ENCODE measurements around the gene FOXP1. TPM values are rescaled to one million over a fixed set of nuclear protein-coding genes. Genes with fewer than 3 reads are reported as not detected.

Gene FOXP1
- total RNA-seq, 1 donor from 2014 or later: 113 TPM

DNA sequence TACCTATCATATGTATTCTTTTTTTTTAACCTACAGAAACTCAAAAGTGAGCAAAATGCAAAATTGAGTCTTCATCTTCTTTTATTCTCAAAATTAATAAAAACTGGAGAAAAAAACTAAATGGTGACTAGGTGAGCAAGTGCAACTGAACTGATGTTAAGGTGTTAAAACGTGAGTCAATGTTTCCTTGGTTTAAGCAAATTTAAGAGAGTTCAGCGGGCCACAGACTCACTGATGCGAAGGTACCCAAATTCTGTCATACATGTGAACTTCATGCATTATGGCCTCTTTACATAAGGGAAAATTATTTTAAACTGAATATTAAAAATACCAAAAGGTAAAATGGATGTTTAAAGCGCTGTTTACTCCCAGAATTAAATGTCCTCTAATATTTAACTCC, 206.6 kb downstream of the FOXP1 start:
- Mint-ChIP-seq H3K9me3 (no peaks in the 10 kb centered on the region), H3K27me3 (no peaks in the 10 kb centered on the region), H3K36me3 (peaks cover 7% of the 10 kb centered on the region), H3K4me1 (ENCODE audit: unreplicated experiment) (peaks cover 41% of the 10 kb centered on the region), H3K27ac (no peak overlapping the region), H3K4me3 (no peak overlapping the region)
- no peak for DNase-seq (ENCODE audit: extremely low spot score, unreplicated experiment)
- TF ChIP-seq, protein P1, sequence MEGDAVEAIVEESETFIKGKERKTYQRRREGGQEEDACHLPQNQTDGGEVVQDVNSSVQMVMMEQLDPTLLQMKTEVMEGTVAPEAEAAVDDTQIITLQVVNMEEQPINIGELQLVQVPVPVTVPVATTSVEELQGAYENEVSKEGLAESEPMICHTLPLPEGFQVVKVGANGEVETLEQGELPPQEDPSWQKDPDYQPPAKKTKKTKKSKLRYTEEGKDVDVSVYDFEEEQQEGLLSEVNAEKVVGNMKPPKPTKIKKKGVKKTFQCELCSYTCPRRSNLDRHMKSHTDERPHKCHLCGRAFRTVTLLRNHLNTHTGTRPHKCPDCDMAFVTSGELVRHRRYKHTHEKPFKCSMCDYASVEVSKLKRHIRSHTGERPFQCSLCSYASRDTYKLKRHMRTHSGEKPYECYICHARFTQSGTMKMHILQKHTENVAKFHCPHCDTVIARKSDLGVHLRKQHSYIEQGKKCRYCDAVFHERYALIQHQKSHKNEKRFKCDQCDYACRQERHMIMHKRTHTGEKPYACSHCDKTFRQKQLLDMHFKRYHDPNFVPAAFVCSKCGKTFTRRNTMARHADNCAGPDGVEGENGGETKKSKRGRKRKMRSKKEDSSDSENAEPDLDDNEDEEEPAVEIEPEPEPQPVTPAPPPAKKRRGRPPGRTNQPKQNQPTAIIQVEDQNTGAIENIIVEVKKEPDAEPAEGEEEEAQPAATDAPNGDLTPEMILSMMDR (conservative IDR thresholded peaks at IDR 0.05): no peak

DNA sequence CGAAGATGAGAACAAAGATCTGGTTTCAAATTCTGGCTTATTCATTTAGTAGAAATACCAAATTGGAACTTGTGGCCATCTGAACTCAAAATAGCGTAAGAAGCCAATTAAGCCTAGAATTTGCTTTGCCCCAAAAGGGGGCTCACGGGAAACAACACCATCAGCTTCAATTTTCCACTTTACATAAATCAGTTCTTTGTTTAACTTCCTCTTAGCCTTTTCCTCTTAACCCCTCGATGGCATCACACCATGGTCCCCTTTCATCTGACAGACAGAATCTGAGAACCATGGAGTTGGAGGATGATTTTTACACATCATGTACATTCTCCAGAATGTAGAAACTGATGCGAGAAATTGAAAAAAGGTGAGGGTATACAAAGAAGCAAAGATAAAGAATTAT, 207.0 kb downstream of the FOXP1 start:
- no peak overlapping the region for H3K4me3 Mint-ChIP-seq
- no peak for DNase-seq (ENCODE audit: extremely low spot score, unreplicated experiment)
- TF ChIP-seq, protein P1 (conservative IDR thresholded peaks at IDR 0.05): no peak
- H3K27me3 Mint-ChIP-seq: no peaks in the 10 kb centered on the region
- H3K4me1 Mint-ChIP-seq (ENCODE audit: unreplicated experiment): peaks cover 41% of the 10 kb centered on the region
- no peak overlapping the region for H3K27ac Mint-ChIP-seq
- peaks cover 7% of the 10 kb centered on the region for H3K36me3 Mint-ChIP-seq
- H3K9me3 Mint-ChIP-seq: no peaks in the 10 kb centered on the region

DNA sequence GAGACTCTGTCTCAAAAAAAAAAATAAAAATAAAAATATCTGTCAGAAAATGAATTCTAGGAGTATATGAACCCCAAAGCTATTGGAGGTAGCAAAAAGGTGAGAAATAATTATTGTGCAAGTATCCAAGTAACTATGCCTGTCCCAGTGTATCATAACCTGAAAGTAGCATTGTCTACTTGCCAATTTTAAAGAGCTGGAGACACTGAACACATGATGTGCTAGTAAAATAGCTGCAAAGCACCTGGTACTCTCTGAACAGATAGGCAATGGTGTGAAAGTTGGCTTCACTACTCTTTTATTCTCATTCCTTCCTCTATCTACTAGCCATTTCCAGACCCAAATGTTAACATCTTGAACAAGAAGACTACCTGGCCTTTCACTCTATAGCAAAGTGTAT, 208.9 kb downstream of the FOXP1 start:
- DNase-seq (ENCODE audit: extremely low spot score, unreplicated experiment): no peak
- peaks cover 3% of the 10 kb centered on the region for H3K36me3 Mint-ChIP-seq
- TF ChIP-seq, protein P1 (conservative IDR thresholded peaks at IDR 0.05): no peak
- H3K4me1 Mint-ChIP-seq (ENCODE audit: unreplicated experiment): peaks cover 43% of the 10 kb centered on the region
- H3K27me3 Mint-ChIP-seq: no peaks in the 10 kb centered on the region
- no peak overlapping the region for H3K4me3 Mint-ChIP-seq
- H3K27ac Mint-ChIP-seq: no peak overlapping the region
- H3K9me3 Mint-ChIP-seq: no peaks in the 10 kb centered on the region

DNA sequence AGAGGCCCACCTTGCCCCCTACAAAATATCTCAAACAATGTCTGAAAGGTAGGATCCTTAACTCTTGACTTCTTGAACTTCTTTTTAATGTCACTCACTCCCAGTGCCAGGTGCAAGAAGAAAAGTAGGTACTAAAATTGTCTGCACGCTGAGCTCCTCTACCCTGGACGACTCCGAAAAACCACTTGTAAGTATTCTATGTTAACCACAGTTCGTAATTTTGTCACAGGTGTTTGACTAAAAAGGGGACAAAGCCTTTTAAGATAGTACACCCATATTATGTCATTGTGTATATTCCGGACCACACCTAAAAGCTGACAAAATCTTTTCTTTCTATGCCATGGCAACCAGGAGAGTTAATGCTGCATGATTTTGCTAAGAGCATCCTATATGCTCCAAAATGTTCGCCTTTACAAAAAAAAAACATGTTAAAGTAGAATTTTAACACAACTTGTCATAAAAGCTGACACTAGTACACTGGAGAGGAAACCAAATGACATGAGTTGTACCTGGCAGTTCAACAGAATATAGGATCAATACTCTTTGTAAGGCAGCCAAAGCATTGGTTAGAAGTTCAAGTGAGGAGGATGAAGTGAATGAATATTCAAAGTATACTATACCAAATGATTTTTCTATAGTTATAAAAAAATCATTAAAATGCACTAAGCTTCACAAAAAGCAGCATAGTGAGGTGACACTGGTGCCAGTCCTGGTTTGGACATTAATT, 210.5 kb downstream of the FOXP1 start:
- Mint-ChIP-seq H3K27me3 (no peaks in the 10 kb centered on the region), H3K9me3 (no peaks in the 10 kb centered on the region), H3K27ac (no peak overlapping the region), H3K36me3 (peaks cover 3% of the 10 kb centered on the region), H3K4me1 (ENCODE audit: unreplicated experiment) (peaks cover 36% of the 10 kb centered on the region), H3K4me3 (no peak overlapping the region)
- DNase-seq (ENCODE audit: extremely low spot score, unreplicated experiment): no peak
- TF ChIP-seq, protein P1 (conservative IDR thresholded peaks at IDR 0.05): no peak

DNA sequence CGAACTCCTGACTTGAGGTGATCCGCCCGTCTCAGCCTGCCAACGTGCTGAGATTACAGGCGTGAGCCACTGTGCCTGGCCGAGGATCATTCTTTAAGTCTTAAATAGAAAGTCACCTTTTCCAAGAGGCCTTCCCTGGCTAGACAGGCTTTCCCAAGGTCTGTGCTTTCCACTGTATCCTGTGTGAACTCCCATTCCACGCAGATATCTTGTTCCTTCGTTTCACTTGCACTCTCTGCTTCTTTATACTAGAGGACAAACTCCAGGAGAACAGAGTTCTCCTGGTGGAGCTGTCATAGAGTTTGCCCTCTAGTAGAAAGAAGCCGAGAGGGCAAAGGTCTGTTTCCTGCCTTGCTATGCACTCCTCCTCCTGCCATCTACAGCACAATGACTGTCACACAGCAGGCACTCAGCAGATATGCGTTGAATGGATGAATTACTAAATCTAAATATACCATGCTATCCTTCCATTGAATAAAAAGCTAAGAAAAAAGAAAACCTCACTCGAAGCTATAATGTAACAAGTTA, 211.2 kb downstream of the FOXP1 start:
- TF ChIP-seq, protein P1 (conservative IDR thresholded peaks at IDR 0.05): no peak
- no peaks in the 10 kb centered on the region for H3K9me3 Mint-ChIP-seq
- peaks cover 5% of the 10 kb centered on the region for H3K36me3 Mint-ChIP-seq
- peak overlapping the region; percentile 46 for H3K27ac Mint-ChIP-seq
- peak overlapping the region; percentile 49 for H3K4me3 Mint-ChIP-seq
- no peaks in the 10 kb centered on the region for H3K27me3 Mint-ChIP-seq
- peaks cover 32% of the 10 kb centered on the region for H3K4me1 Mint-ChIP-seq (ENCODE audit: unreplicated experiment)
- DNase-seq (ENCODE audit: extremely low spot score, unreplicated experiment): no peak

Measured in type B pancreatic cell (in vitro differentiated cells).